Measurements from ENCODE around the gene ZNF330.

GRCh38 chr4:141174457-141174856 is 46.2 kb upstream of the ZNF330 start:
- TF ChIP-seq CTCF (conservative IDR thresholded peaks at IDR 0.05; ENCODE audit: low read length) (no peak), EZH2phosphoT487 (IDR thresholded peaks at IDR 0.05; ENCODE audit: borderline replicate concordance) (no peak)
